DMS79 treated with DMSO at 0.1 percent for 48 hours (cell line): ENCODE measurements around the gene VPS13D.

Source experiments
- DNase-seq: peaks from one replicate; lab custom pipeline; 2025; lab: John Stamatoyannopoulos, UW

VPS13D gene

DNA sequence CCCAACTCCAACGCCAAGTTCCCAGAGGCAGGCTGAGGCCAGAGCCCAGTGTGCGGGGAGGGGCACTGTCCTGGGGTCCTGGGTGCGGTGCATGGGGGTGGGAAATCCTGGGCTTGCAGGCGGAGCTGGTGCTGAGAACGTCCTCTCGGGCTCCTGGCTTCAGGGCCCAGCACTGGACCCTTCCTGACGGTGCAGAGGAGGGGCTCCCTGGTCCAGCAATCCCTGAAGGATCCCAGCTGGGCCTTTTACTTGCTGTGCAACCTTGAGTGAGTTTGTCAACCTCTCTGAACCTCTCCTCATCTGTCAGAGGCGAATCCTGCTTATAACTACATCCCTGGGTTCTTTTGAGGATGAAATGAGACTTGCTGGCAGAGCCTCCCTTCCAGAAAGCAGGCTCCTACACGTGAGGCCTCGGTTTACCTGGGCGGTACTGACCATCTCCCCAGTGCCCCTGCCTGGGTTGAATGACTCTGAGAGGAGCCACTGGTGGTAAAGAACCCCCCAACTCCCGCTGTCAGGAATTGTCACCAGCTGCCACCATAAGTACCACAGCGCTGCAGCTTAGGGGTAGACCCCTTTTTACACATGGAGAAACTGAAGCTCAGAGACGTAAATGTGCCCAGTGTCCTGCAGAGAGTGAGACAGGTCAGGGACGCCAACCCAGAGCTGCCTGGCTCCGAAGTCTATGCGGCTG, 310.9 kb downstream of the VPS13D start:
- DNase-seq = no peak

DNA sequence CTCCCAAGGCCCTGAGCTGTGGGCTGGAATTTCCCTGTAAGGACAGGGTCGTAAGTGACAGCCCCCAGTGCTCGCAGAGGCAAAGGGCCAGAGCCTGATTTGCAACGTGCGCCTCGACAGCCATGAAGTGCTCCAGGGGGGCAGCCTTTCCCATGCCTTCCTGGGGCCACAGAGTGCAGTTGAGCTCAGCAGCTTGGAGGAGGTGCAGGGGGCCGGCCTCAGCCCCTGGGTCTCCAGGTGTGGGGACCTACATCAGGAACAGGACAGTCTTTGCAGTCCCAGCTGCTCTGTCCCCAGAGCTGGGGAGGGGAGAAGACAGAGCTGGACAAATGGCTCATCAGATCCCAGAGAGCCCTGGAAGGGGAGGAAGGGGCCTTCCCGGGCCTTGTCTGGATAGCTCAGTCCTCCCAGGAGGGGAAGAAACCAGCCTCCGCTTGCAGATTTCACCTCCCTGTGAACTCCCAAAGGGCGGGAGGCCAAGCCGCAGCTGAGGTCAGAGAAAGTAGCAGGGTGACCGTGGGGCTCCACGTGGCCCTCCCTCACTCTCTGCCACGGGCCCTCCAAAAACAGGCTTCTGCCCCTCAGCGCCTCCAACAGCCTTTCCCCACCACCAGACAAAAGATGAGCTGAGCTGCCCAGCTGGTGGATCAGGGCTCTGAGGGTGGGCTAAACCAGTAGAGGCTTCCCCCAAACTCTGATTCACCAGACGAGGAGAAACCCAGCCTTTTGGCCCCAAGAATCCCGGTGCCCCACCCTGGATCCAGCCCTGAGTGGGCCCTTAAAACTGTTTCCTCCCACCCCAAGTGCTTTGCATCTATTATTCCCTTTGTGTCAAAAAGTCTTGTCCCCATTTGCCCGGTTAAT, 311.7 kb downstream of the VPS13D start:
- DNase-seq = no peak

DNA sequence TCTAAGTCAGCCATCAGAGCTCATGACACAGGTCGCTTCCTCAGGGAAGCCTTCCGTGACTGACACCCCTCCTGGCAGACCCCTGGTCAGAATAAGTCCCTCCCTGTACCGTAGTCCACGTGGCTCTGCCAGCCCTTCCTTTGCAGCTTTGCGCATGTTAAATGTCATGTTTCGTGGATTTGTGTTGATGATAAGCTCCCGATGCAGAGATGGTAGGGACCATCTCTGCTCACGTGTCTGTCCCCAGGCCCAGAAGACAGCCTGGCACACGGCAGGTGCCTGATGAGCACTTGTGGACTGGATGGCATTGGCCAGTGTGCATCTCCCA, 312.3 kb downstream of the VPS13D start:
- no peak for DNase-seq

DNA sequence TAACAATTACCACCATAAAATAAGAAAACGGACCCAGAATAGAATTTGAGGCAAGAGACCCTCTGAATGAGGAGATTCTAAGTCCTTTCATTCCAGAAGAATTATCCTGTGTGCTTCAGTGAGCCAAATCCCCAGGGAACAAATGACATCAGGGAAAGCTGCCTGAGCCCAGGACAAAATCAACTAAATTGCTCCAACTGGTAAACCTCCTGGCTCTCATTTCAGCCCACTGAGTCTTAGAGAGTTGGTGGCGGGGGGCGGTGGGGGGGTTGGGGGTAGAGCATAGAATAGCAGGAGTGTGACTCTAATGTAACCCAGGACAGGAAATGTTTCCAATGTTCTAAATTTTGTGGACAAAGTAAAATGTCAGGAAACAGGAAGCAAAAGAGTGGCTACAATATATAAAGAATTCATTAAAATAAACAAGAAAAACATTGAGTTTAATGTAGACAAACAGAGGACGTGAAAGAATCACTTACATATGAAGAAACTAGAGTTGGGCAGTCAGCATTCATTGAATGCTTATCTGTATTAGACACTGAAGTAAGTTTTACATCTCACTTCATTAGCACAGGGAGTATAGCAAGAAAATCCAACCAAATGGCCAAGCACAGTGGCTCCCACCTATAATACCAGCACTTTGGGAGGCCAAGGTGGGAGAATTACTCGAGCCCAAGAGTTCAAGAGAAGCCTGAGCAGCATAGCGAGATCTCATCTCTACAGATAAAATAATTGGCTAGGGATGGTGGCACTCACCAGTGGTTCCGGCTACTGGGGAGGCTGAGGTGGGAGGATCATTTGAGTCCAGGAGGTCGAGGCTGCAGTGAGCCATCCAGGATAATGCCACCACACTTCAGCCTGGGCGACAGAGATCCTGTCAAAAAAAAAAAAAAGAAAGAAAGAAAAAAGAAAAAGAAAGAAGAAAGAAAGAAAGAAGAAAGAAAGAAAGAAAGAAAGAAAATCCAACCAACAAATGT, 313.1 kb downstream of the VPS13D start:
- DNase-seq = no peak

DNA sequence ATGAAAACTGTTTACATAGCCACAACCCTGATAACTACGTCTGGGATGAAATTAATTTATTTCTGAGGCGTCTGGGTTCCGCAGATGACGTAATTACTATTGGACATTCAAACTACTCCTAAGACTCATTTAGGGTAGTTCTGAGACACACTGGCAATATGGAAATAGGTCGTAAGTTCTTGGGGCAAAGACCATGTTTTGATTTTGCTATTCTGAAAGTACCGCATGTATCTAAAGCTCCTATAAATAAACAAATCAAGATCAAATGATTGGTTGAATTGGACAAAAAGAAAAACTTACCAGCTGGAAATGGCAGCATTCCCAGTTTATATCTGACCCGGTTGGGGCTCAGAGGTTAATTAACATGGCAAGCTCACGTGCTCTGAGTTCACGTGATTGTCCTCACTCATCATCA, 313.9 kb downstream of the VPS13D start:
- DNase-seq = no peak

DNA sequence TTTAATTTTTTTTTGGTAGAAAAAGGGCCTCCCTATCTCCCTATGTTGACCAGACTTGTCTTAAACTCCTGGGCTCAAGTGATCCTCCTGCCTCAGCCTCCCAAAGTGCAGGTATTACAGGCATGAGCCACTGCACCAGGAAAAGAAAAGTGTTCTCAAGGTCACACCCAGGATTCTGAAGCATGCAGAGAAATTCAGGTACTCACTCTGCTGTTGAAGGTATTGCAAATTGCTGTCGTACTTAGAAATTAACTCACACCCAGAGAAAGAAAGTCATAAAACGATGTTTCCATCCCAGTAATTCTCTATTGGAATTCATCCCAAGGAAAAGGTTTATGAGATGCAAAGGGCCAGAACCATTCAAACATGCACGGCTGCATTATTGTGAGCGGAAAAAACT, 314.5 kb downstream of the VPS13D start:
- no peak for DNase-seq

DNA sequence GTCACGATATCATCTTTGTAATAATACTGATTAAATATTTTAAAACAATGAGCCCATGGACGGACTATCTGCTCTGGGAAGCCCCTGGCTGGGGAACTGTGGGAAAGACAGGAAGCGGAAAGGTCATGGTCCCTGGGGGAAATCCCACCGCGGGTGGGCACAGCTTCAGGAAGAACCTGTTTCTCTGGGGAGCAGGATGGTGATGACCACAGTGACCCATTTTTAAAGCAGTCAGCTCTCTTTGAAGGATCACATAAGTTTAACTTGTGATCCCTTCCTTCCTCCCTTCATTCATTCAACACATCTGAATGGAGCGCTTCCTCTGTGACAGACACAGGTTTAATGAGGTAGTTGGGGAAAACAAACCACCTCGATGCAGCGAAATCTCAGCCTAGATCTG, 315.2 kb downstream of the VPS13D start:
- DNase-seq = no peak

DNA sequence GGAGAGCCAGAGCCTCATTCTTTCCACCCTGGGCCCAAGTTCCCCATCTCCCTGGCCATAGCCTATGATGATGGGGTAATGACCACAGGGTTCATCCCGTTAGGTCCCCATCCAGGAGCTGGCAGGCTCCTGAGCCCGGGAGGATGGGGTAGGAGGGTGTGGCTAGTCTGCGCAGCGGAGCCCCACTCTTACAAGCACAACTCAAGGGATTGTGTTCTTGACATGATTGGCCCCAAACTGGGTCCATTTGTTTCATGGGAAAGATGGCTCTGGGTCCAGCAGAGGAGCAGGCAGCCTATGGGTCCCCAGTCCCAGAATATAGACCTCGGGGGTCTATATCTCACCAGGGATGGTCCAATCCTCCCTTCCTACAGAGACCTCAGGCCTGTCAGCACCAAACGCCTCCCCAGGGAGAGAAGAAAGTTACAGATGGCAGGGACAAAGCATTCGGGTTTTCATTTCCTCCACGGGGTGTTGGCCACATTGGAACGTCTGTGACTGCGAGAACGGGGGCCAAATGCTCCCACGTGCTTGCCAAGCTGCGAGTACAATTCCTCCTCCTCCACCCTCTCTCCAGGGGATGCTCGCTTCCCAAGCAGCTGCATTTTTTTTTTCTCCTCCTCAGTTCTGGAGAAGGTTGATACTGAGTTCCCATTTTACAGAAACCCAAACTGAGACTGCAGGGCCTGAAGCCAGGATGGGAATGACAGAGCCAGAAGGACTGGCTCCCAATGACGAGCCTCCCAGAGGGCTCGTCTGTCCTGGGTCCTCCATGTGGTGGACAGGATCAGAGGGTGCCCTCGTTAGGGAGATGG, 317.1 kb downstream of the VPS13D start:
- no peak for DNase-seq

DNA sequence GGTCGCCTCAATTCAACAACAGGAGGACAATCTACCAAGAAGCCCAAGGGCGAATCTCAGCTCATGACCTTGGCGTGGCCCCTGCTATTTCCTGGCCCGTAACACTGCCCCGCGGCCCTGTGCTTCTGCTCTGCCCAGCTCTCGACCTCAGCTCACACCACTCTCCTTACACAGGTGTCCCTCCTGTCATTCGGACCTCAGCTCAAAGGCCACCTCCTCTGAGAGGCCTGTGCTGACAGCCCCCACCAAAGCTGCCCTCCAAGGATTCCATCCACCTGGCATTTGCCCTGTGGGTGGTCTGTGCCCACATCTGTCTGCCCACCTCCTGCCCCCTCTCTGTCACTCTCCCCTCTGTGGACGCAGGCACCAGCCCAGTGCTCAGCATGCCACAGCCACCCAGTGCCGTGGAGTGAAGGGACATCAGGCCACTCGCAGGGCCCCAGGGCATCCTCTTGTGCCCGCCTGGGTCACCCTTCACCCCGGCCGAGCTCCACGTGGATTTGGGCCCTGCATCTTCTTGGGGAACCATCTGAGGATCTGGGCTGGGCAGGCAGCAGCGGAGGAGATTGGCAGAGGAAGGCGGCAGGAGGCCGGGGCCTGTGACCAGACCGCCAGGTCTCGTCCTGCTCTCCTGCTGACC, 317.9 kb downstream of the VPS13D start:
- DNase-seq = no peak

DNA sequence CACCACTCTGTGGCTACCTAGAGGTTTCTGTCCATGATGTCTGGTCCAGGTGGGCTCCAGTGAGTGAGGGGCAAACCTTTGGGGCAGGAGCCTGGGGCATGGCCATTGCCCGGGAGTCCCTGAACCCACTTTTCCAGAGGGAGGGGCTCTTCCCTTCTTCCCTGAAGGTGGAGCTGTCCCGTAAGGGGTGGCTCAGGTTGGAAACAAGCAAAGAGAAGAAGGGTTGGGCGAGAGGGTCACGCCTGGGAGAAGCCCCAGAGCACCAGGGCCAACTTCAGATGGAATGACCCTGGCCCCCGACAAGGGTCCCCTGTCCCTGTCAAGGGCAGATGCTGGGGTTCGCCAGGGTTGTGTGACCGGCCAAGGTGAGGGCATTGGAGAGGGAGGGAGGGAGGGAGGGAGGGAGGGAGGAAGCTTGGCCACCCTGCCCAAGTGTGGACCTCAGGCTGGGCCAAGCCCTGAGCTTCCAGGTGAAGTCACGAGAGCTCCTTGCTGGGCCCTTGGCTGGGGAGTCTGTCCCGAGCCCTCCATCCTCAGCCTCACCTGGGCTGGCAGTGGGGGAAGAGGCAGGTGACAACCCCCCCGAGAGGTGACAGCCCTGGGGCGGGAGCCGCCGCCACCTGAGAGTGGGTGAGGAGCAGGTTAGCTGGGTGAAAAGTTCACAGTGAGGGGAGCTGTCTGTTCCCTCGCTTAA, 318.6 kb downstream of the VPS13D start:
- no peak for DNase-seq

DNA sequence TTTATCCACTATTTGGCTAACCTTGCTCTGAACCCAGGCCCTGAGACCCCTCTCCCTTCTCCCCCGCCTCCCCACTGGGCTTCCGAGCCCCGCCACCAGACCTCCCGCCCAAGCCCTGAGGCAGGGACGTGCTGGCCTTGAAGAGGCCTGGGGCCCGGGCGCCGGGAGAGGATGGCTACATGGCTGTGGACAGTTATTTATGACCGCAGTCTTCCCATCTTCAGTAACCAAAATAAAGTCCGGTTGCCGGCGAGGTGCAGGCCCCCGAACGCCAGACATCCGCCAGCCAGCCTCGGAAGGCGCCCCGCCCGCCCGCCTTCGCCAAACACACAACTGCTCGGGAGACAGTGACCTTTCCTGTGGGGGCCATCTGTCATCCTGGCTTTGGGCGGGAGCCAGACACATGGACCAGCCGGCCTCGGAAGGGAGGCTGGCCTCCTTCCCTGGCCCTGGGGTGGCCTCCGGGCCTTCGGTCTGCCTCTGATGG, 319.2 kb downstream of the VPS13D start:
- no peak for DNase-seq

DNA sequence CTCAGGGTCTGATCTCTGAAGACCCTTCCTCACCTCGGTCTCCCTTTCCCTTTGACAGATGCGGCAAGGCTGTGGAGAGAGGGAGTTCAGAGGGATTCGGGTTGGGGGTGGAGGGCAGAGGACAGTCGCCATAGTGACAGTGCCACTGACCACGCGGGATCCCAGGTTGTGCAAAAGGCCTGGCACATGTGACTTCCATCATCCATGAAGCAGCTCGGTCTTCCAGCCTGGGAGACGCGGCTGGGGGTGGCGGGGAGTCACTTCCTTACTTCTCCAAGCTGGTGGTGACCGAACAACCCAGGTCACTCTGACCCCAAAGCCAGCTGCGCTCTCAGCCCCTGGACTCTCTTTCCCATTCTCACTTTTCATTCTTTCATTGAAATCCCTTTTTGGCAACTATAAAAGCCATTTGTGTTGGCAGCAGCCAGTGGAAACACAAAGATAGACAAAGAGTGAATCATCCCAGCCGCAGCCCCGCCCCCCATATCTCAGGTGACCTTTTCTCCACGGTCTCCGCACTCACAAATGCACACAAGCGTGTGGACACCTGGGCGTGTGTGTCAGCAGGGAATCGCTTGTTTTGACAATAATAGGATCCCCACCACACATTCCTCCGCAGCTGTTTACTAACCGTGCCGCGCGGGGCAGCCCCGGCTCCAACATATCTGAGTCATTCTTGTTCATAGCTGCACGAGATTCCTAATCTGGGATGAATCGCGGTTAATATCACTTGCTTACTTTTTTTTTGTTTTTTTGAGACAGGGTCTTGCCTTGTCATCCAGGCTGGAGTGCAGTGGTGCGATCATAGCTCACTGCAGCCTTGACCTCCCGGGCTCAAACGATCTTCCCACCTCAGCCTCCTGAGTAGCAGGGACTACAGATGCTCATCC, 319.9 kb downstream of the VPS13D start:
- peak; percentile 36 for DNase-seq

DNA sequence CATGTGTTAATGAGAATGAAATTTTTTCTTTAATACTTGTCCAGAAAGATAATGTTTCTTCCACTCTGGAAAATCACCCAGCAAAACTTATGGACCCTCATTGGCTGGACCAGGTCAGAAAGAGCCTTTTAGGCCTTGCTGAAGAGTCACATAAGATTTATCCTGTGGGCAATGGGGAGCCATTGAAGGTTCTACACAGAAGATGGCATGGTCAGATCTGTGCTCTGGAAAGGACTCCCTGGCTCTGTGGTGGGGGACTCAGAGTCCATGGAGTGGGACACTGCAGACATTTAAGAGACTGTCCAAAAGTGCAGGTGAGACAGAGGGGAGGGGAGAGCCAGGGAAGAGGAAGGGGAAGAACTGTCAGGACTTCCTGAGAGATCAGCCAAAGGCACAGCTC, 321.8 kb downstream of the VPS13D start:
- no peak for DNase-seq

DNA sequence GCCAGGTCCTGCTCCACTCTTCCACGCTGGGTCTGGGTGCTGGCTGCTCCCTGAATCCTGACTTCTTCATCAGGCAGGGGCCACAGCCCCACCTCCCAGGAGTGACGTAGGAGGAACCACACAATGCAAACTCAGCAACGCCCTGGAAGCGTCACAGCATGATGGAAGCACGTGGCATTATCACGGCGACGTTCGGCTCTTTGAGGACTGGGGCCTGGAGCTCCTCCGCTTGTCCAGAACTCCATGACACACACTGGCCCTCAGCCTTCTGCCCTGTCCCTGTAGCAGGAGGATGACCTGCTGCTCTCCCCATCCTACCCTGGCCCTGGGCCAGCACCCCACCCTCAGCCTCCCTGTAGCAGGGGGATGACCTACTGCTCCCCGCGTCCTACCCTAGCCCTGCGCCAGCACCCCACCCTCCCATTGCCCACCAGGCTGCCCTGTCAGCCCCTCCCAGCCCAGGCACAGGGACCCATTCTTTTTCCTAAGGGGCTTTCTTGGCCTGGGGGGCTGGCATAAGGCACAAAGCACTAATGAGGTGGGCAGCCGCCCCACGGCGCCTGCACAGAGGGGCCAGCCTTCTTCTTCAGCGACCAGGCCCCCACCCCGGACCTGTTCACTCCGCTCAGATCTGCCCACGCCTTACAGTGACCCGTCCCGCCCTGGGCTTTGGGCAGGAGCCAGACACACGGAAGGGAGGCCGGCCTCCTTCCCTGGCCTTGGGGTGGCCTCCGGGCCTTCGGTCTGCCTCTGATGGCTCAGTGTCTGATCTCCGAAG, 322.5 kb downstream of the VPS13D start:
- DNase-seq = no peak

DNA sequence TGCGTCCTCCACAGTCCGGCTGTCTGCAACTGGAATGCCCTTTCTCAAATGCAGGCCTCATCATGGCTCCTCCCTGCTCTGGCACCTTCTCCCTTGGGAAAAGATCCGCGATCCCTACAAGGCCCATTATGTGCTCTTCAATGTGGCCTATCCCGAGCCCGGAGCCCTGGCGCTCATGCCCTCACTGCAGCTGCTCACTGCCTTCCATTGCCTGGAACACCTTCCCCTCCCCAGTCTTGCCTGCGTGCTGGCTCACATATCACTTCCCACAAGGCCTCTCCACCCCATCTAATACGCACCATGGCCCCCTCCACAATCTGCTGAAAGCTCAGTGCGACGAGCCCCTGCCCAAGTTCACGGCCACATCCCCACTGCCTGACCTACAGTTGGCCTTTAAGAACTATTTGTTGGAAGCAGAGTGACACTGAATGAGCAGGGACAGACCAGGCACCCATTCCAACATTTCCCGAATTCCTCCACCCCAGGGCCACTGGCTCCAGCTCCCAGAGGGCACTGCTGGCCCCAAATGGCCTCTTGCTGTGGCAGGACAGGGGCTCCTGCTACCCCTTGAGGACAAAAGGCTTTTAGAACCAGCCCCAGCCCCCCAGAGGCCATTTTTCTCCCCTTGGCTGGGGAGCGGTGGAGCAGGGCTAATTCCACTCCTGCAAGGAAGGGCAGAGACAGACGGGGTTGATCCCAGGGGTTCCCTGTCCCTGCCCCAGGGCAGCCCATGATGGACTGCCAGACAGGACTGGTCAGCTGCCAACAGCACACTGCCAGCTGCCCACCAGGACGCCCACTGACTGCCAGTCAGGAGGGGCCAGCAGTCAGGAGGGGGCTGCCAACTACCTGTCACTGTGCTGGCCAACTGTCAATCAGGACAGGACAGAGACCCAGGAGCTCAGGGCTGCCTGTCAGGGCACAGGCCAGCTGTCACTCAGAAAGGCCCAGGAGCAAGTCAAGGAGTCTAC, 323.4 kb downstream of the VPS13D start:
- no peak for DNase-seq

DNA sequence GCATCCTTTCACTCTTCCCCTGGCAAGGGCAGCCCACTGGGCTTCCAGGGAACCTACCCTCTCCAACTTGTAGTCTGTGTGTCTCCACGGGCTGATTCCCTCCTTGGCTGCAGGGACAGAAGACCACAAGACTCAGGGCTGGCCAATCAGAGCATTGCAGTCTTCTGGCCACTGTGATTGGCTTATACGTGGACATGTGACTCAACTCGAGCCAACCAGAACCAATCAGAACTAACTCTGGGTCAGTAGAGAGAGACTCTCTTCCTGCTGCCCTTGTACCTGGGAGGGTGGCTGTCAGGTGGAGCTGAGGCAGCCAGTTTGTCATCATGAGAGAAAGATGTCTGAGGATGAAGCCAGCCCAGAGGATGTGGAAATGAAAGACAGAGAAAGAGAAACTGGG, 324.1 kb downstream of the VPS13D start:
- no peak for DNase-seq
